ENCODE data around the gene NUDT15. TPM values are rescaled to one million over a fixed set of nuclear protein-coding genes. Genes with fewer than 3 reads are reported as not detected.

The NUDT15 gene
- total RNA-seq, 2 experiments from 2014 or later, result 17.8 to 26.8 TPM

GRCh38 chr13:48042894-48043293, 5.4 kb downstream of the NUDT15 start:
- intact Hi-C loops (cut with micrococcal nuclease; ENCODE audit: unreplicated experiment), result no loop called here
- H3K79me2 ChIP-seq (ENCODE audit: insufficient read depth, low read depth, low read length), result peaks cover 24% of the 10 kb centered on the region; the same call in 1 of the 2 replicates
- H3K4me3 ChIP-seq (ENCODE audit: low read depth, low read length, poor library complexity, severe bottlenecking), result no peak overlapping the region
- ChIA-PET CTCF (ENCODE audit: unreplicated experiment) (no interaction called here), POLR2A (interaction anchor here (1.2 kb wide), 1 partner anchor 9 kb away, joined by 3 read pairs; no protein-coding TSS in a partner anchor)
- H4K20me1 ChIP-seq (ENCODE audit: insufficient read depth, low read length), result no peaks in the 10 kb centered on the region
- H3K4me1 ChIP-seq (ENCODE audit: insufficient read depth, low read length, poor library complexity, severe bottlenecking), result peaks cover 13% of the 10 kb centered on the region
- H3K36me3 ChIP-seq (ENCODE audit: insufficient read depth, low read length), result peaks cover 77% of the 10 kb centered on the region
- no peak for DNase-seq (ENCODE audit: low spot score)
- no peak overlapping the region for H3K4me2 ChIP-seq (ENCODE audit: low read length)
- no peaks in the 10 kb centered on the region; the same call in 1 of the 2 replicates for H3K9me3 ChIP-seq (ENCODE audit: low read length)
- no TSS peak for BruUV-seq (replicated peaks)
- TF ChIP-seq EZH2phosphoT487 (IDR thresholded peaks at IDR 0.05; ENCODE audit: borderline replicate concordance, low read depth, low read length) (no peak), CTCF (conservative IDR thresholded peaks at IDR 0.05; ENCODE audit: low read length) (no peak)
- no peak overlapping the region for H2AFZ ChIP-seq (ENCODE audit: low read length)
- no peak overlapping the region for H3K27ac ChIP-seq (ENCODE audit: low read depth, low read length, poor library complexity, severe bottlenecking)
- H3K9me2 ChIP-seq (ENCODE audit: insufficient read depth, low read length), result no peaks in the 10 kb centered on the region

- H4K20me1 ChIP-seq (ENCODE audit: insufficient read depth, low read length), result no peaks in the 10 kb centered on the region
- no peak overlapping the region for H3K4me3 ChIP-seq (ENCODE audit: low read depth, low read length, poor library complexity, severe bottlenecking)
- no peak for TF ChIP-seq EZH2phosphoT487 (IDR thresholded peaks at IDR 0.05; ENCODE audit: borderline replicate concordance, low read depth, low read length)
- no peak for TF ChIP-seq CTCF (conservative IDR thresholded peaks at IDR 0.05; ENCODE audit: low read length)
- H3K9me2 ChIP-seq (ENCODE audit: insufficient read depth, low read length), result no peaks in the 10 kb centered on the region
- intact Hi-C loops (cut with micrococcal nuclease; ENCODE audit: unreplicated experiment), result no loop called here
- peaks cover 15% of the 10 kb centered on the region; the same call in 1 of the 2 replicates for H3K79me2 ChIP-seq (ENCODE audit: insufficient read depth, low read depth, low read length)
- H3K27ac ChIP-seq (ENCODE audit: low read depth, low read length, poor library complexity, severe bottlenecking), result no peak overlapping the region
- CTCF ChIA-PET (ENCODE audit: unreplicated experiment), result no interaction called here
- DNase-seq (ENCODE audit: low spot score), result no peak
- no TSS peak for BruUV-seq (replicated peaks)
- no peak overlapping the region for H2AFZ ChIP-seq (ENCODE audit: low read length)
- H3K4me1 ChIP-seq (ENCODE audit: insufficient read depth, low read length, poor library complexity, severe bottlenecking), result peaks cover 4% of the 10 kb centered on the region
- POLR2A ChIA-PET, result no interaction called here
- H3K36me3 ChIP-seq (ENCODE audit: insufficient read depth, low read length), result peaks cover 87% of the 10 kb centered on the region
- H3K9me3 ChIP-seq (ENCODE audit: low read length), result no peaks in the 10 kb centered on the region; the same call in 1 of the 2 replicates
- no peak overlapping the region for H3K4me2 ChIP-seq (ENCODE audit: low read length)
Observed at GRCh38 chr13:48043789-48044503, 6.4 kb downstream of the NUDT15 start.

- BruUV-seq (replicated peaks), result no TSS peak
- Histone ChIP-seq H3K4me2 (ENCODE audit: low read length) (no peak overlapping the region), H3K4me3 (ENCODE audit: low read depth, low read length, poor library complexity, severe bottlenecking) (no peak overlapping the region), H3K79me2 (ENCODE audit: insufficient read depth, low read depth, low read length) (no peaks in the 10 kb centered on the region), H3K27ac (ENCODE audit: low read depth, low read length, poor library complexity, severe bottlenecking) (no peak overlapping the region), H4K20me1 (ENCODE audit: insufficient read depth, low read length) (no peaks in the 10 kb centered on the region), H3K36me3 (ENCODE audit: insufficient read depth, low read length) (peaks cover 93% of the 10 kb centered on the region), H3K4me1 (ENCODE audit: insufficient read depth, low read length, poor library complexity, severe bottlenecking) (no peaks in the 10 kb centered on the region), H3K9me3 (ENCODE audit: low read length) (no peaks in the 10 kb centered on the region), H3K9me2 (ENCODE audit: insufficient read depth, low read length) (no peaks in the 10 kb centered on the region), H2AFZ (ENCODE audit: low read length) (no peak overlapping the region)
- no peak for DNase-seq (ENCODE audit: low spot score)
- TF ChIP-seq CTCF (conservative IDR thresholded peaks at IDR 0.05; ENCODE audit: low read length) (no peak), EZH2phosphoT487 (IDR thresholded peaks at IDR 0.05; ENCODE audit: borderline replicate concordance, low read depth, low read length) (no peak)
- intact Hi-C loops (cut with micrococcal nuclease; ENCODE audit: unreplicated experiment), result no loop called here
- ChIA-PET CTCF (ENCODE audit: unreplicated experiment) (no interaction called here), POLR2A (interaction anchor here (0.7 to 1.4 kb wide), 2 partner anchors 8 to 511 kb away, joined by 3 to 4 read pairs; no protein-coding TSS in a partner anchor)
Observed at GRCh38 chr13:48050550-48050949, 13.0 kb downstream of the NUDT15 start.

All from OCI-LY7 (cell line).